Activated CD4-positive, alpha-beta T cell treated with anti-CD3 and anti-CD28 coated beads for 36 hours (primary cell): Measurements from ENCODE around the gene POM121L12. TPM values are rescaled to one million over a fixed set of nuclear protein-coding genes. Genes with fewer than 3 reads are reported as not detected.

Experiments
- ATAC-seq: fragments of 200-7000 bp; cut with Tn5 transposase; one replicate; pipeline ENCODE4 v1.10.0; 2021; ENCODE audit warnings: mild to moderate bottlenecking, moderate library complexity
- CTCF ChIA-PET: fragments of 350-600 bp; sonication (Branson Sonifier 250); formaldehyde crosslinking; loops from one replicate; lab custom pipeline; 2021; ENCODE audit warnings: antibody characterized with exemption; lab: Charles Lee
- POLR2A ChIA-PET: fragments of 350-600 bp; sonication (Branson Sonifier 250); formaldehyde crosslinking; loops from one replicate; lab custom pipeline; 2021; ENCODE audit warnings: antibody characterized with exemption, inconsistent platforms; lab: Charles Lee
- DNase-seq: peaks from one replicate; pipeline ENCODE4 v3.0.0-alpha.2; 2020
- H3K27ac Mint-ChIP-seq: one replicate; pipeline ENCODE4 v1.8.0; 2021; ENCODE audit warnings: mixed read lengths
- H3K27me3 Mint-ChIP-seq: one replicate; pipeline ENCODE4 v1.8.0; 2021; ENCODE audit warnings: mixed read lengths
- H3K36me3 Mint-ChIP-seq: one replicate; pipeline ENCODE4 v1.8.0; 2021; ENCODE audit warnings: low read depth, mixed read lengths
- H3K4me1 Mint-ChIP-seq: one replicate; pipeline ENCODE4 v1.8.0; 2021; ENCODE audit warnings: mixed read lengths
- H3K4me3 Mint-ChIP-seq: one replicate; pipeline ENCODE4 v1.8.0; 2021; ENCODE audit warnings: mild to moderate bottlenecking, moderate library complexity, mixed read lengths
- H3K9me3 Mint-ChIP-seq: one replicate; pipeline ENCODE4 v1.8.0; 2021; ENCODE audit warnings: low read depth, mixed read lengths
- intact Hi-C, 2 experiments: fragments of 100-400 bp; cut with DNase I in 1 of 2; cut with micrococcal nuclease in 1 of 2; formaldehyde crosslinking; loops; one replicate each; pipeline versions ENCODE4 v1.14.2 to v1.15.1; 2022 to 2024; cut with DNase I, micrococcal nuclease
- total RNA-seq, 2 experiments: library from RNA; stranded (reverse); gene quantifications; one replicate each; pipeline ENCODE4 v1.2.3, GENCODE V29; 2021

Gene POM121L12
- total RNA-seq, 2 experiments from 2014 or later, result not detected

- Mint-ChIP-seq H3K27ac (no peak overlapping the region), H3K9me3 (peaks cover 8% of the 10 kb centered on the region), H3K27me3 (no peaks in the 10 kb centered on the region), H3K4me3 (no peak overlapping the region), H3K4me1 (no peaks in the 10 kb centered on the region), H3K36me3 (no peaks in the 10 kb centered on the region)
- intact Hi-C loops, result no loop called here
- CTCF ChIA-PET, result no interaction called here
- ATAC-seq (no peak), DNase-seq (no peak)
- POLR2A ChIA-PET, result no interaction called here
Measured at GRCh38 chr7:53050433-53050832, 15.0 kb downstream of the POM121L12 start.

- H3K9me3 Mint-ChIP-seq, result peaks cover 20% of the 10 kb centered on the region
- no peaks in the 10 kb centered on the region for H3K27me3 Mint-ChIP-seq
- no peak overlapping the region for H3K27ac Mint-ChIP-seq
- no peaks in the 10 kb centered on the region for H3K4me1 Mint-ChIP-seq
- H3K36me3 Mint-ChIP-seq, result no peaks in the 10 kb centered on the region
- ATAC-seq (no peak), DNase-seq (no peak)
- intact Hi-C loops, result no loop called here
- POLR2A ChIA-PET, result no interaction called here
- H3K4me3 Mint-ChIP-seq, result no peak overlapping the region
- CTCF ChIA-PET, result interaction anchor here (0.6 kb wide), 1 partner anchor 601 kb away, joined by 3 read pairs; no protein-coding TSS in a partner anchor
Measured at GRCh38 chr7:53059591-53059990, 24.2 kb downstream of the POM121L12 start.

GRCh38 chr7:53060066-53060465 lies 24.6 kb downstream of the POM121L12 start:
- ChIA-PET CTCF (interaction anchor here (0.6 kb wide), 1 partner anchor 602 kb away, joined by 3 read pairs; no protein-coding TSS in a partner anchor), POLR2A (no interaction called here)
- DNase-seq (no peak), ATAC-seq (no peak)
- H3K4me3 Mint-ChIP-seq, result no peak overlapping the region
- H3K36me3 Mint-ChIP-seq, result no peaks in the 10 kb centered on the region
- H3K27ac Mint-ChIP-seq, result no peak overlapping the region
- peaks cover 19% of the 10 kb centered on the region for H3K9me3 Mint-ChIP-seq
- no peaks in the 10 kb centered on the region for H3K4me1 Mint-ChIP-seq
- H3K27me3 Mint-ChIP-seq, result no peaks in the 10 kb centered on the region
- intact Hi-C loops, result no loop called here

GRCh38 chr7:53062796-53063195 lies 27.4 kb downstream of the POM121L12 start:
- ATAC-seq, result no peak
- CTCF ChIA-PET, result no interaction called here
- DNase-seq, result no peak

GRCh38 chr7:53068673-53069072 lies 33.2 kb downstream of the POM121L12 start:
- ChIA-PET CTCF (no interaction called here), POLR2A (no interaction called here)
- Mint-ChIP-seq H3K4me1 (no peaks in the 10 kb centered on the region), H3K27ac (no peak overlapping the region), H3K36me3 (no peaks in the 10 kb centered on the region), H3K4me3 (no peak overlapping the region), H3K9me3 (peaks cover 7% of the 10 kb centered on the region), H3K27me3 (no peaks in the 10 kb centered on the region)
- intact Hi-C loops, result no loop called here
- no peak for ATAC-seq
- no peak for DNase-seq

More at GRCh38 chr7:53062796-53063195, 27.4 kb downstream of the POM121L12 start:
- Mint-ChIP-seq H3K4me3 (no peak overlapping the region), H3K36me3 (no peaks in the 10 kb centered on the region), H3K27me3 (no peaks in the 10 kb centered on the region), H3K9me3 (peaks cover 20% of the 10 kb centered on the region), H3K4me1 (no peaks in the 10 kb centered on the region), H3K27ac (no peak overlapping the region)
- POLR2A ChIA-PET, result no interaction called here
- intact Hi-C loops, result no loop called here

- intact Hi-C loops, result no loop called here
- Mint-ChIP-seq H3K27me3 (no peaks in the 10 kb centered on the region), H3K4me3 (no peak overlapping the region), H3K9me3 (peaks cover 9% of the 10 kb centered on the region), H3K27ac (no peak overlapping the region), H3K36me3 (no peaks in the 10 kb centered on the region), H3K4me1 (no peaks in the 10 kb centered on the region)
- POLR2A ChIA-PET, result no interaction called here
- ATAC-seq, result no peak
- CTCF ChIA-PET, result no interaction called here
- no peak for DNase-seq
Measured at GRCh38 chr7:53070883-53071282, 35.5 kb downstream of the POM121L12 start.
